ENCODE results near the gene ZBTB44. TPM values are rescaled to one million over a fixed set of nuclear protein-coding genes. Genes with fewer than 3 reads are reported as not detected.

ZBTB44 gene
- total RNA-seq, 1 donor from 2014 or later, result 70.7 TPM

DNA sequence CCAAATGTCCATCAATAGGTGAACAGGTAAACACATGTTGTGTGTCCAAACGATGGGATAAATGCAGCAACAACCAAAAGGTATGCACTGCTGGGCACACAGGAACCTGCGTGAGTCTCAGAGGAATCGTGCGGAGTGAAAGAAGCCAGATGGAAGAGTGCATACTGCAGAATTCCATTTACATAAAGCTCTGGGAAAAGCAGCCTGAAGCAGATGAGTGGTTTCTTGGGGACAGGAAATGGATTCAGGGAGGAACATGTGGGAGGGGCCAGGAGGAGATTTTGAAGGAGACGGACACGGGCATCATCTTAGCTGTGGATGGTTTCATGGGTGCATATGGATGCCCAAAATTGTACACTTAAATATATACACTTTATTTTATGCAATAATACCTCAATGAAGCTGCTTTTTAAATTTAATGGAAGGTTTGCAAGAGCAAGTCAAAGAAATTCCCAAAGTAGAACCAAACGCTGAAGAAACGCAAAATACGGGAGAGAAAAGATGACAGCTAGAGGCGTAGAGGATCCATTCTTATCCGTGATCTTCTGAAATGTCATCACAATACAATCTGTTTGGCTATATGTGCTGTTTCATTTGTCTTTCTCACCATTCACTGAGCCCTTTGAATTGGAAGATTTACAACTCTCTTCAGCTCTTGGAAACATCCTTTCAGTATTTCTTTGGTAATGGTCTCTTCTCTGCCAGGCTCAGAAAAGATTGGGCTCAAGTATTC lies 130.7 kb downstream of the ZBTB44 start:
- no peaks in the 10 kb centered on the region for H3K27me3 ChIP-seq
- H3K4me1 ChIP-seq, result peaks cover 32% of the 10 kb centered on the region
- no peak for DNase-seq (ENCODE audit: extremely low spot score in 2 of 2)
- H3K4me3 ChIP-seq, result no peak overlapping the region
- intact Hi-C loops (cut with DNase I), result no loop called here
- H3K27ac ChIP-seq, result no peak overlapping the region
- TF ChIP-seq POLR2A (IDR thresholded peaks at IDR 0.05), result no peak
- TF ChIP-seq POLR2AphosphoS5 (IDR thresholded peaks at IDR 0.05; ENCODE audit: insufficient read depth in 1 of 2, low read depth in 1 of 2), result no peak
- TF ChIP-seq, protein P1, sequence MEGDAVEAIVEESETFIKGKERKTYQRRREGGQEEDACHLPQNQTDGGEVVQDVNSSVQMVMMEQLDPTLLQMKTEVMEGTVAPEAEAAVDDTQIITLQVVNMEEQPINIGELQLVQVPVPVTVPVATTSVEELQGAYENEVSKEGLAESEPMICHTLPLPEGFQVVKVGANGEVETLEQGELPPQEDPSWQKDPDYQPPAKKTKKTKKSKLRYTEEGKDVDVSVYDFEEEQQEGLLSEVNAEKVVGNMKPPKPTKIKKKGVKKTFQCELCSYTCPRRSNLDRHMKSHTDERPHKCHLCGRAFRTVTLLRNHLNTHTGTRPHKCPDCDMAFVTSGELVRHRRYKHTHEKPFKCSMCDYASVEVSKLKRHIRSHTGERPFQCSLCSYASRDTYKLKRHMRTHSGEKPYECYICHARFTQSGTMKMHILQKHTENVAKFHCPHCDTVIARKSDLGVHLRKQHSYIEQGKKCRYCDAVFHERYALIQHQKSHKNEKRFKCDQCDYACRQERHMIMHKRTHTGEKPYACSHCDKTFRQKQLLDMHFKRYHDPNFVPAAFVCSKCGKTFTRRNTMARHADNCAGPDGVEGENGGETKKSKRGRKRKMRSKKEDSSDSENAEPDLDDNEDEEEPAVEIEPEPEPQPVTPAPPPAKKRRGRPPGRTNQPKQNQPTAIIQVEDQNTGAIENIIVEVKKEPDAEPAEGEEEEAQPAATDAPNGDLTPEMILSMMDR (IDR thresholded peaks at IDR 0.05), result no peak
- no peaks in the 10 kb centered on the region for H3K9me3 ChIP-seq
- H3K36me3 ChIP-seq, result no peaks in the 10 kb centered on the region

- Histone ChIP-seq H3K27me3 (no peaks in the 10 kb centered on the region), H3K9me3 (no peaks in the 10 kb centered on the region), H3K4me1 (peaks cover 42% of the 10 kb centered on the region), H3K36me3 (no peaks in the 10 kb centered on the region), H3K4me3 (no peak overlapping the region), H3K27ac (no peak overlapping the region)
- DNase-seq (ENCODE audit: extremely low spot score in 2 of 2), result no peak
- TF ChIP-seq POLR2AphosphoS5 (IDR thresholded peaks at IDR 0.05; ENCODE audit: insufficient read depth in 1 of 2, low read depth in 1 of 2), result peak in 1 of 2 donors; percentile 55
- TF ChIP-seq, protein P1 (IDR thresholded peaks at IDR 0.05), result no peak
- intact Hi-C loops (cut with DNase I), result no loop called here
Measured at GRCh38 chr11:130181295-130182272, 133.1 kb downstream of the ZBTB44 start.

DNA sequence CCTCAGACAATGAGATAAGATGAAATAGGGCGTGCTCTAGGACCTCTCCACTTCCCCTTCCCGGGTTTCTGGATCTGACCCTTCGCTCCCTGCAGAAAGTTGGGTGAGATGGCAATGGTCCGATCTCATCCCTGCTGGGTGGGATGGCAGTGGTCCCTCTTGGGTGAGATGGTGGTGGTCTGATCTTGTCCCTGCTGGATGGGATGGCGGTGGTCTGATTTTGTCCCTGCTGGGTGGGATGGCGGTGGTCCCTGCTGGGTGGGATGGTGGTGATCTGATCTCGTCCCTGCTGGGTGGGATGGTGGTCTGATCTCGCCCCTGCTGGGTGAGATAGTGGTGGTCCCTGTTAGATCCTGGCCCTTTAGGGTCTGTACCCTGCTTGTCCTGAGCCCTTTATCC lies 133.8 kb downstream of the ZBTB44 start:
- TF ChIP-seq POLR2A (IDR thresholded peaks at IDR 0.05), result no peak
- TF ChIP-seq POLR2AphosphoS5 (IDR thresholded peaks at IDR 0.05; ENCODE audit: insufficient read depth in 1 of 2, low read depth in 1 of 2), result no peak
- TF ChIP-seq, protein P1 (IDR thresholded peaks at IDR 0.05), result no peak
- no peak overlapping the region for H3K27ac ChIP-seq

GRCh38 chr11:130180491-130180890 lies 134.2 kb downstream of the ZBTB44 start:
- Histone ChIP-seq H3K36me3 (no peaks in the 10 kb centered on the region), H3K4me3 (no peak overlapping the region), H3K27me3 (no peaks in the 10 kb centered on the region), H3K27ac (no peak overlapping the region), H3K4me1 (peaks cover 42% of the 10 kb centered on the region), H3K9me3 (no peaks in the 10 kb centered on the region)
- intact Hi-C loops (cut with DNase I), result no loop called here
- no peak for TF ChIP-seq POLR2AphosphoS5 (IDR thresholded peaks at IDR 0.05; ENCODE audit: insufficient read depth in 1 of 2, low read depth in 1 of 2)
- TF ChIP-seq, protein P1 (IDR thresholded peaks at IDR 0.05), result no peak
- TF ChIP-seq POLR2A (IDR thresholded peaks at IDR 0.05), result no peak
- no peak for DNase-seq (ENCODE audit: extremely low spot score in 2 of 2)

More for the DNA sequence above, 133.8 kb downstream of the ZBTB44 start:
- Histone ChIP-seq H3K9me3 (no peaks in the 10 kb centered on the region), H3K4me1 (peaks cover 42% of the 10 kb centered on the region), H3K4me3 (no peak overlapping the region), H3K36me3 (no peaks in the 10 kb centered on the region), H3K27me3 (no peaks in the 10 kb centered on the region)
- intact Hi-C loops (cut with DNase I), result no loop called here
- DNase-seq (ENCODE audit: extremely low spot score in 2 of 2), result no peak
